CD14-positive monocyte (primary cell): Measurements from ENCODE around the gene ZNF385A. TPM values are rescaled to one million over a fixed set of nuclear protein-coding genes. Genes with fewer than 3 reads are reported as not detected.

Source experiments
- DNase-seq, 3 donors: peaks; one replicate each; pipeline ENCODE4 v3.0.0-alpha.2; 2011 to 2022
- H2AFZ ChIP-seq: 2 replicates; pipeline ENCODE4 v1.6.0; 2012; ENCODE audit warnings: mild to moderate bottlenecking, low read depth, low read length, inconsistent platforms; ENCODE audit not compliant: insufficient read depth, poor library complexity, severe bottlenecking
- H3K27ac ChIP-seq, 2 donors: 1 replicate in 1 of 2; 2 replicates in 1 of 2; pipeline ENCODE4 v1.5.1; 2012 to 2013; ENCODE audit warnings: low read length in 2 of 2, control low read depth in 1 of 2, inconsistent platforms in 1 of 2, low read depth in 1 of 2, mild to moderate bottlenecking in 1 of 2
- H3K27me3 ChIP-seq, 2 donors: one replicate each; pipeline versions ENCODE4 v1.6.0 to v1.6.1; 2011 to 2013; ENCODE audit warnings: low read length in 2 of 2; ENCODE audit not compliant: control insufficient read depth in 2 of 2, insufficient read depth in 2 of 2
- H3K36me3 ChIP-seq, 2 donors: replicated peaks in 1 of 2; 1 replicate in 1 of 2; 2 replicates in 1 of 2; pipeline versions ENCODE4 v1.5.1 to v1.6.1; 2012 to 2013; ENCODE audit warnings: low read length in 2 of 2, control low read depth in 1 of 2, inconsistent platforms in 1 of 2, mild to moderate bottlenecking in 1 of 2; ENCODE audit not compliant: insufficient read depth in 2 of 2, control insufficient read depth in 1 of 2
- H3K4me1 ChIP-seq, 2 donors: 1 replicate in 1 of 2; 2 replicates in 1 of 2; pipeline versions ENCODE4 v1.5.1 to v1.6.1; 2012 to 2013; ENCODE audit warnings: low read length in 2 of 2, control low read depth in 1 of 2, inconsistent platforms in 1 of 2, mild to moderate bottlenecking in 1 of 2, moderate library complexity in 1 of 2; ENCODE audit not compliant: insufficient read depth in 2 of 2, control insufficient read depth in 1 of 2
- H3K4me2 ChIP-seq: replicated peaks from 2 replicates; pipeline ENCODE3; 2012; ENCODE audit warnings: low read length, moderate library complexity, mild to moderate bottlenecking; ENCODE audit not compliant: poor library complexity, severe bottlenecking; ENCODE audit errors: extremely low read depth
- H3K4me3 ChIP-seq, 3 experiments: fragments of 200-600 bp in 1 of 3; sonication (generic) in 1 of 3; replicated peaks in 1 of 3; 1 replicate in 2 of 3; 2 replicates in 1 of 3; pipeline ENCODE4 v1.5.1; 2011 to 2013; ENCODE audit warnings: low read length in 3 of 3, mild to moderate bottlenecking in 3 of 3, control low read depth in 2 of 3, low read depth in 2 of 3, inconsistent platforms in 1 of 3, moderate library complexity in 1 of 3
- H3K79me2 ChIP-seq: 2 replicates; pipeline ENCODE4 v1.6.0; 2012; ENCODE audit warnings: mild to moderate bottlenecking, control low read depth, inconsistent platforms, low read length, moderate library complexity; ENCODE audit not compliant: insufficient read depth
- H3K9ac ChIP-seq: 2 replicates; pipeline ENCODE4 v1.6.0; 2017; ENCODE audit warnings: low read length, mild to moderate bottlenecking; ENCODE audit not compliant: insufficient read depth, poor library complexity, severe bottlenecking
- H3K9me3 ChIP-seq, 2 donors: replicated peaks in 1 of 2; 1 replicate in 1 of 2; 2 replicates in 1 of 2; pipeline versions ENCODE4 v1.5.1 to v1.6.1; 2012 to 2013; ENCODE audit warnings: low read length in 2 of 2, control low read depth in 1 of 2; ENCODE audit not compliant: control insufficient read depth in 1 of 2, insufficient read depth in 1 of 2
- H4K20me1 ChIP-seq: 2 replicates; pipeline ENCODE4 v1.6.0; 2012; ENCODE audit warnings: mild to moderate bottlenecking, low read length, control low read depth, moderate library complexity; ENCODE audit not compliant: insufficient read depth
- H3K27ac Mint-ChIP-seq, 7 donors: one replicate each; pipeline ENCODE4 v1.8.0; 2020; ENCODE audit warnings: mild to moderate bottlenecking in 7 of 7, mixed read lengths in 7 of 7, moderate library complexity in 6 of 7, inconsistent platforms in 2 of 7
- H3K27me3 Mint-ChIP-seq, 3 donors: one replicate each; pipeline ENCODE4 v1.8.0; 2021 to 2022; ENCODE audit warnings: low read depth in 3 of 3, mild to moderate bottlenecking in 3 of 3, mixed read lengths in 3 of 3, moderate library complexity in 3 of 3, inconsistent platforms in 1 of 3
- H3K36me3 Mint-ChIP-seq, 2 donors: one replicate each; pipeline ENCODE4 v1.8.0; 2020; ENCODE audit warnings: mixed read lengths in 2 of 2, inconsistent platforms in 1 of 2, mild to moderate bottlenecking in 1 of 2
- H3K4me1 Mint-ChIP-seq: one replicate; pipeline ENCODE4 v1.8.0; 2020; ENCODE audit warnings: mild to moderate bottlenecking, mixed read lengths
- H3K4me3 Mint-ChIP-seq, 2 donors: one replicate each; pipeline ENCODE4 v1.8.0; 2020; ENCODE audit warnings: mild to moderate bottlenecking in 2 of 2, mixed read lengths in 2 of 2, moderate library complexity in 1 of 2
- H3K9me3 Mint-ChIP-seq, 7 donors: one replicate each; pipeline ENCODE4 v1.8.0; 2020 to 2022; ENCODE audit warnings: mixed read lengths in 7 of 7, mild to moderate bottlenecking in 6 of 7, moderate library complexity in 6 of 7, inconsistent platforms in 2 of 7
- CTCF ChIP-seq: fragments of 200-600 bp; IDR thresholded peaks from one replicate; pipeline ENCODE4 v1.8.0; 2022; ENCODE audit warnings: antibody characterized with exemption, mild to moderate bottlenecking
- WGBS: methylation state at CpG from one replicate; pipeline ENCODE4 v1.1.5; 2013; ENCODE audit warnings: missing lambda C conversion rate; ENCODE audit not compliant: insufficient coverage; 5-methylcytosine and 5-hydroxymethylcytosine counted together
- intact Hi-C, 2 donors: fragments of 100-400 bp; cut with micrococcal nuclease; formaldehyde crosslinking; loops; one replicate each; pipeline versions ENCODE4 v1.15.0 to v1.15.1; 2023
- polyA plus RNA-seq, 3 donors: library from polyadenylated mRNA; depleted of rRNA in 1 of 3; unstranded in 2 of 3; stranded (reverse) in 1 of 3; fragments of 300-500 nt in 2 of 3; fragments of >200 nt in 1 of 3; fragmentation: Illumina TruSeq in 2 of 3; gene quantifications; 1 replicate in 2 of 3; 2 replicates in 1 of 3; pipeline ENCODE4 v1.2.3, GENCODE V29; 2012 to 2021

Gene ZNF385A
- polyA plus RNA-seq, 3 donors, result 53.9 to 97.6 (median 78.3) TPM

- intact Hi-C loops, result no loop called here
- H3K27ac ChIP-seq, result peak overlapping the region; percentile 99 to 100
- peaks cover 94% of the 10 kb centered on the region in 2 donors for H3K4me1 ChIP-seq
- no peak for TF ChIP-seq CTCF
- no peaks in the 10 kb centered on the region for H3K9me3 ChIP-seq
- peak overlapping the region; percentile 97 for H3K4me2 ChIP-seq
- H3K27me3 ChIP-seq, result no peaks in the 10 kb centered on the region
- Mint-ChIP-seq H3K36me3 (peaks cover 28 to 55% of the 10 kb centered on the region in 2 donors), H3K27me3 (peaks cover 0 to 2% (median 0%) of the 10 kb centered on the region in 3 donors), H3K4me3 (peak overlapping the region; percentile 77 to 90), H3K9me3 (peaks cover 0 to 3% (median 0%) of the 10 kb centered on the region in 7 donors), H3K4me1 (peaks cover 89% of the 10 kb centered on the region), H3K27ac (peak overlapping the region; percentile 95 to 99 (median 99))
- H3K9ac ChIP-seq, result peak overlapping the region; percentile 84
- H3K79me2 ChIP-seq, result peaks cover 89% of the 10 kb centered on the region
- no peak overlapping the region for H2AFZ ChIP-seq
- peaks cover 20 to 30% of the 10 kb centered on the region in 2 donors for H3K36me3 ChIP-seq
- no peak for DNase-seq
- H4K20me1 ChIP-seq, result peaks cover 52% of the 10 kb centered on the region
- 42% methylated on average over 2 of the region's 3 CpGs for WGBS
- peak overlapping the region; percentile 35 to 75 (median 42) for H3K4me3 ChIP-seq
These were observed 28.3 kb upstream of the ZNF385A start for GRCh38 chr12:54412786-54413185.

GRCh38 chr12:54412348-54412747 is 27.8 kb upstream of the ZNF385A start:
- peaks cover 21 to 34% of the 10 kb centered on the region in 2 donors for H3K36me3 ChIP-seq
- H3K9ac ChIP-seq, result peak overlapping the region; percentile 84
- H3K4me2 ChIP-seq, result peak overlapping the region; percentile 97
- peak overlapping the region; percentile 35 to 75 (median 42) for H3K4me3 ChIP-seq
- Mint-ChIP-seq H3K4me3 (peak overlapping the region; percentile 77 to 90), H3K36me3 (peaks cover 32 to 60% of the 10 kb centered on the region in 2 donors), H3K4me1 (peaks cover 92% of the 10 kb centered on the region), H3K27me3 (peaks cover 0 to 2% (median 0%) of the 10 kb centered on the region in 3 donors), H3K9me3 (peaks cover 0 to 3% (median 0%) of the 10 kb centered on the region in 7 donors), H3K27ac (peak overlapping the region; percentile 95 to 99 (median 99))
- peak overlapping the region; percentile 99 to 100 for H3K27ac ChIP-seq
- H3K9me3 ChIP-seq, result no peaks in the 10 kb centered on the region
- WGBS, result no CpG with 5 or more reads among the region's 4 CpGs
- intact Hi-C loops, result no loop called here
- no peaks in the 10 kb centered on the region for H3K27me3 ChIP-seq
- H3K4me1 ChIP-seq, result peaks cover 98% of the 10 kb centered on the region in 2 donors
- H4K20me1 ChIP-seq, result peaks cover 52% of the 10 kb centered on the region
- DNase-seq, result no peak
- no peak overlapping the region for H2AFZ ChIP-seq
- H3K79me2 ChIP-seq, result peaks cover 87% of the 10 kb centered on the region
- TF ChIP-seq CTCF, result no peak
